Panc1 (cell line): ENCODE data around the gene GGT1. TPM values are rescaled to one million over a fixed set of nuclear protein-coding genes. Genes with fewer than 3 reads are reported as not detected.
"Not testable (repeated sequence)": the region's sequence is repeated elsewhere in the genome, so short reads cannot be mapped to it uniquely, and the experiment has no call there.

ENCODE experiments used
- ATAC-seq: fragments of 200-7000 bp; cut with Tn5 transposase; 2 replicates; pipeline ENCODE4 v1.9.1; 2020; ENCODE audit warnings: mild to moderate bottlenecking, moderate library complexity
- BruUV-seq: library from RNA; stranded (reverse); fragments of 400-500 nt; replicated peaks from 2 replicates; lab custom pipeline; 2021; lab: Mats Ljungman, UMichigan
- CTCF ChIA-PET: fragments of 300-600 bp; sonication (Branson Sonifier 250); formaldehyde crosslinking; loops from one replicate; lab custom pipeline; 2022; ENCODE audit warnings: antibody characterized with exemption; lab: Charles Lee
- POLR2A ChIA-PET: fragments of 300-600 bp; sonication (Branson Sonifier 250); formaldehyde crosslinking; loops from one replicate; lab custom pipeline; 2022; ENCODE audit warnings: antibody characterized with exemption; lab: Charles Lee
- DNase-seq: peaks from one replicate; pipeline ENCODE4 v3.0.0-alpha.2; 2010; ENCODE audit warnings: low read depth, low spot score
- H3K27ac ChIP-seq: 2 replicates; pipeline ENCODE4 v1.5.1; 2011; ENCODE audit warnings: mild to moderate bottlenecking, low read length, inconsistent platforms
- H3K27me3 ChIP-seq: fragments of 200-500 bp; sonication (Bioruptor generic); 2 replicates; pipeline ENCODE4 v1.6.0; 2014; ENCODE audit warnings: low read length, inconsistent platforms; ENCODE audit not compliant: control insufficient read depth, insufficient read depth
- H3K36me3 ChIP-seq: fragments of 200-500 bp; sonication (Bioruptor generic); 2 replicates; pipeline ENCODE4 v1.5.1; 2014; ENCODE audit warnings: inconsistent platforms, mild to moderate bottlenecking, low read length, moderate library complexity; ENCODE audit not compliant: control insufficient read depth, insufficient read depth
- H3K4me1 ChIP-seq: 2 replicates; pipeline ENCODE4 v1.5.1; 2011; ENCODE audit warnings: inconsistent platforms, mild to moderate bottlenecking, low read length, moderate library complexity; ENCODE audit not compliant: control insufficient read depth, insufficient read depth
- H3K4me3 ChIP-seq, 2 experiments: 2 replicates each; pipeline ENCODE4 v1.5.1; 2011 to 2012; ENCODE audit warnings: low read depth in 2 of 2, low read length in 2 of 2, mild to moderate bottlenecking in 2 of 2, inconsistent platforms in 1 of 2, moderate library complexity in 1 of 2
- H3K9me3 ChIP-seq: fragments of 200-500 bp; sonication (Bioruptor generic); 2 replicates; pipeline ENCODE4 v1.5.1; 2014; ENCODE audit warnings: low read depth, mild to moderate bottlenecking, inconsistent platforms, low read length, moderate library complexity; ENCODE audit not compliant: control insufficient read depth, insufficient read depth
- POLR2AphosphoS5 ChIP-seq: IDR thresholded peaks from 2 replicates; pipeline ENCODE4 v1.6.1; 2012; ENCODE audit warnings: mild to moderate bottlenecking, low read depth, low read length, moderate library complexity
- SIN3A ChIP-seq: IDR thresholded peaks from 2 replicates; pipeline ENCODE4 v1.6.1; 2012; ENCODE audit warnings: low read depth, mild to moderate bottlenecking, low read length, moderate library complexity, borderline replicate concordance; ENCODE audit not compliant: insufficient read depth
- TCF7L2 ChIP-seq: IDR thresholded peaks from 2 replicates; pipeline ENCODE4 v1.6.1; 2011; ENCODE audit warnings: mild to moderate bottlenecking, low read depth, low read length, inconsistent platforms
- in situ Hi-C: cut with HindIII; loops from 2 replicates; pipeline ENCODE4 v1.10.0; 2016; ENCODE audit warnings: low sequenced_read_pairs, low pct_unique_long_range_greater_than_20kb
- intact Hi-C: fragments of 100-400 bp; cut with micrococcal nuclease; formaldehyde crosslinking; loops from one replicate; pipeline ENCODE4 v1.10.0; 2022; ENCODE audit not compliant: unreplicated experiment
- total RNA-seq: library from RNA; stranded (reverse); gene quantifications from one replicate; pipeline ENCODE4 v1.2.1, GENCODE V29; 2021; ENCODE audit not compliant: unreplicated experiment
- TF ChIP-seq, protein P1 (sequence below): fragments of 450-650 bp; IDR thresholded peaks from 2 replicates; pipeline ENCODE4 v1.5.1; 2017; ENCODE audit warnings: mild to moderate bottlenecking
- TF ChIP-seq, protein P2 (sequence below), 2 experiments: IDR thresholded peaks; 2 replicates each; pipeline ENCODE4 v1.6.1; 2011 to 2012; ENCODE audit warnings: low read depth in 2 of 2, control low read depth in 1 of 2, low read length in 1 of 2, mild to moderate bottlenecking in 1 of 2, moderate library complexity in 1 of 2; ENCODE audit not compliant: insufficient read depth in 1 of 2

GGT1 gene
- total RNA-seq, 1 experiment from 2014 or later = 2.6 TPM

DNA sequence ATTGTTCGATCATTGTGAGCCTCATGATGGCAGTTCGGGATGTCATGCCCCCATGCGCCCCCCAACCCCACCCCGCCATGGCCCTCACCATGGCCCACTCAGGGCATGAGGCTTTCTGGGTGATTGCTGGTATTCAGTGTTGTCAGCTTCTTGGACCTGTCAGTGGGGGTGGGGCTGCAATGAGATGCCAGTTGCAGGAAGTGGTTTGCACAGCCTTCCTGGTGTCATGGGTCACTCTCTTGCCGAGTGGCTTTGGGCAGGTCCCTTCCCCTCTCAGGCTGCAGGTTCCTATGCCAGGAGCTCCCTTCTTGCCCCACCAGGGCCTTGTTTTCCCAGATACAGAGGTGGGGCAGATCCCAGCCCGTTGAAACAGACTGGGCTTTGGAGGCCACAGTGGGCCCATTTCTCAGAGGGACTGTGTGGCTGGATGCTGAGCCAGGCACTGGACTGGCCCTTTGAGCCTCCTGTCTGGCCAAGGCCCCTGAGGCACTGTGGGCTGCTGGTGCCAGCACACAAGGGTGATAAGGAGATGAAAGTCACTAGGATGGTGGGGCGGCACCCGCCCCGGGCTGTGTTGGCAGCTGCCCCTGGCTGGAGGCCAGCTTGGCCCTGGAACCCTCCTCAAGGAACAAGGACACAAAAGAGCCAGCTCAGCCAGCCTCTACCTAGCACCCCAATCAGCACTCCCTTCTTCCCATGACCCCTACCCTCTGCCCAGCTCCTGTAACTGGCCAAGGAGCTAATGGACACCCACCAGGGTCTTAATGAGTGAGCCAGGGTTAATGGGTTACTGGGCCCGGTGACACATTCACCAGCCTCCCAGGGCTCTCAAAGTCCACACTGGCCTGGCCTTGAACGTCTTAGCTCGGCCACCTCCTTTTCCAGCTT lies 1.5 kb upstream of the GGT1 start:
- TF ChIP-seq, protein P1, sequence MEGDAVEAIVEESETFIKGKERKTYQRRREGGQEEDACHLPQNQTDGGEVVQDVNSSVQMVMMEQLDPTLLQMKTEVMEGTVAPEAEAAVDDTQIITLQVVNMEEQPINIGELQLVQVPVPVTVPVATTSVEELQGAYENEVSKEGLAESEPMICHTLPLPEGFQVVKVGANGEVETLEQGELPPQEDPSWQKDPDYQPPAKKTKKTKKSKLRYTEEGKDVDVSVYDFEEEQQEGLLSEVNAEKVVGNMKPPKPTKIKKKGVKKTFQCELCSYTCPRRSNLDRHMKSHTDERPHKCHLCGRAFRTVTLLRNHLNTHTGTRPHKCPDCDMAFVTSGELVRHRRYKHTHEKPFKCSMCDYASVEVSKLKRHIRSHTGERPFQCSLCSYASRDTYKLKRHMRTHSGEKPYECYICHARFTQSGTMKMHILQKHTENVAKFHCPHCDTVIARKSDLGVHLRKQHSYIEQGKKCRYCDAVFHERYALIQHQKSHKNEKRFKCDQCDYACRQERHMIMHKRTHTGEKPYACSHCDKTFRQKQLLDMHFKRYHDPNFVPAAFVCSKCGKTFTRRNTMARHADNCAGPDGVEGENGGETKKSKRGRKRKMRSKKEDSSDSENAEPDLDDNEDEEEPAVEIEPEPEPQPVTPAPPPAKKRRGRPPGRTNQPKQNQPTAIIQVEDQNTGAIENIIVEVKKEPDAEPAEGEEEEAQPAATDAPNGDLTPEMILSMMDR = no peak
- TF ChIP-seq TCF7L2 (no peak), SIN3A (no peak), POLR2AphosphoS5 (no peak)
- TF ChIP-seq, protein P2, sequence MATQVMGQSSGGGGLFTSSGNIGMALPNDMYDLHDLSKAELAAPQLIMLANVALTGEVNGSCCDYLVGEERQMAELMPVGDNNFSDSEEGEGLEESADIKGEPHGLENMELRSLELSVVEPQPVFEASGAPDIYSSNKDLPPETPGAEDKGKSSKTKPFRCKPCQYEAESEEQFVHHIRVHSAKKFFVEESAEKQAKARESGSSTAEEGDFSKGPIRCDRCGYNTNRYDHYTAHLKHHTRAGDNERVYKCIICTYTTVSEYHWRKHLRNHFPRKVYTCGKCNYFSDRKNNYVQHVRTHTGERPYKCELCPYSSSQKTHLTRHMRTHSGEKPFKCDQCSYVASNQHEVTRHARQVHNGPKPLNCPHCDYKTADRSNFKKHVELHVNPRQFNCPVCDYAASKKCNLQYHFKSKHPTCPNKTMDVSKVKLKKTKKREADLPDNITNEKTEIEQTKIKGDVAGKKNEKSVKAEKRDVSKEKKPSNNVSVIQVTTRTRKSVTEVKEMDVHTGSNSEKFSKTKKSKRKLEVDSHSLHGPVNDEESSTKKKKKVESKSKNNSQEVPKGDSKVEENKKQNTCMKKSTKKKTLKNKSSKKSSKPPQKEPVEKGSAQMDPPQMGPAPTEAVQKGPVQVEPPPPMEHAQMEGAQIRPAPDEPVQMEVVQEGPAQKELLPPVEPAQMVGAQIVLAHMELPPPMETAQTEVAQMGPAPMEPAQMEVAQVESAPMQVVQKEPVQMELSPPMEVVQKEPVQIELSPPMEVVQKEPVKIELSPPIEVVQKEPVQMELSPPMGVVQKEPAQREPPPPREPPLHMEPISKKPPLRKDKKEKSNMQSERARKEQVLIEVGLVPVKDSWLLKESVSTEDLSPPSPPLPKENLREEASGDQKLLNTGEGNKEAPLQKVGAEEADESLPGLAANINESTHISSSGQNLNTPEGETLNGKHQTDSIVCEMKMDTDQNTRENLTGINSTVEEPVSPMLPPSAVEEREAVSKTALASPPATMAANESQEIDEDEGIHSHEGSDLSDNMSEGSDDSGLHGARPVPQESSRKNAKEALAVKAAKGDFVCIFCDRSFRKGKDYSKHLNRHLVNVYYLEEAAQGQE (IDR thresholded peaks at IDR 0.05; ENCODE audit: insufficient read depth in 1 of 2, low read depth in 2 of 2, low read length in 1 of 2) = no peak
- in situ Hi-C loops (no loop called here), intact Hi-C loops (no loop called here)
- DNase-seq = no peak
- Histone ChIP-seq H3K9me3 (no peaks in the 10 kb centered on the region), H3K36me3 (no peaks in the 10 kb centered on the region), H3K27me3 (no peaks in the 10 kb centered on the region), H3K4me3 (no peak overlapping the region), H3K27ac (no peak overlapping the region), H3K4me1 (no peaks in the 10 kb centered on the region)
- no peak for ATAC-seq
- no TSS peak for BruUV-seq
- POLR2A ChIA-PET = no interaction called here
- CTCF ChIA-PET = no interaction called here

DNA sequence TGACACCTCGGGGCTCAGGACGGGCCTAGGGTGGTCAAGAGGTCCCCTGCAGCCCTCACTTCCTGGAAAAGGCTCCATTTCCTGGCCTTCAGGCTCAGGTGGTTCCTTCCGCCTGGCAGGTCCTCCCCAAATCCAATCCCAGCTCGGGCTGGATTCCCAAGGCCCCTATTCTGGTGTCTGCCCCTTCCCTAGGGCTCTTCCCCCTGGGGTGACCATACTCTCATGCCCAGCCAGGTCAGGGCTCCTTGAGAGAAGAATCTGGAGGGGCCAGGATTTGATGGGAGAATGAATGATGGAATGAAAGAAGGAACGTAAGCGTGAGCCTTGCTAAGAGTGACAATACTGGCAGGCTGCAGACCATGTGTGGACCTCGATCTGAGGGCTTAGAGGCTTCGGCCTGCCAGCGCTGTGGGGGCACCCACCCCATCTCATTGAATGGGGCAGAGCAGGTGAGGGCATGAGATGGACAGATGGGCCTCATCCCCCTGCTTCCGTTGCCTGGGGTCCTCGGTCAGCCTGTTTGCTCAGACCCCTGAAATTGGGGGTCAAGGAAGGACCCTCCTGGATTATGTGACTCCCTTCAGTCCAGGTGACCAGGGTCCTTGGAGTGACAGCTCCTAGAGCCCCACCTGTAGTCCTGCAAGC lies 766 bp upstream of the GGT1 start:
- BruUV-seq, ATAC-seq, H3K4me1 ChIP-seq, CTCF ChIA-PET, H3K36me3 ChIP-seq, intact Hi-C loops, DNase-seq, H3K4me3 ChIP-seq, H3K27me3 ChIP-seq, in situ Hi-C loops, H3K9me3 ChIP-seq, H3K27ac ChIP-seq, POLR2A ChIA-PET: not testable (repeated sequence)

DNA sequence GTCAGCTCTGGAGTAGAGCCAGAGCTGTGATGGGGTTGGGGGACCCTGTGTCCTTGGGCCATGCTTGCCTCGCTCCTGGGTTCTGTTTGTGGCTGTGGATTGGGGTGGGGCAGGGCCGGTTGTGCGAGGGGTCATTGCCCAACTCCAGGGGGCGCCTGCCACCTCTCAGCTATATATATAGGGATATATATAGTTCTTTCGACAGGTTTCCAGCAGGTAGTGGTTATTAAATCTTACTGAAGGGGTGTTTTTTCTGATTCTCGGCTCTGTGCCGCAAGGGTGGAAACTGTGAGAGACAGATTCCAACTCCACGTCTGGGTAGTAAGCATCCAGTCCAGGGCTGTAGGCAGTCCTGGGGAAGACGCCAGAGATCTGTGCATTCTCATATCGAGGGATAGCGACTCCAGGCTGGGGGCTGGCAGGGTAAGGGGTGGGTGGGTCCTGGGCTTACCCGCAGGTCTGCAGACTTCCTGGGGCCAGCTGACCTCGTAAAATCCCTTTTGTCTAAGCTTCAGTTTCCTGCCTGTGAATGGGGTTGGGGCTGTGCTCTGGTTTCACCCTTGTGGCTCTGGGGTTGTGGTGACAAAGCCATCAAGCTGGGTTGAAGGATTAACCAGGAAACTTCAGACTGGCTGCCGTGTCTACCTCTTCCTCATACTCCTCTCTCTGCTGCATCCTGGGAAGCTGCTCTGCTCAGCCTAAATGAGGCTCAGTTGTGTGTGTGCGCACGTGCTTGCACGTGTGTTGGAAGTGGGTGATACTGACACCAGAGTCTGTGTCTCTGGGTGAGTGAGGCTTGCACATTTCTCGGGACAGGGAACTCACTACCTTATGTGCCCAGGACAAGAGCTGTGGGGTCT lies 1.0 kb downstream of the GGT1 start:
- peak overlapping the region in 1 of 2 experiments; percentile 23; a peak in 1 of 4 replicates for H3K4me3 ChIP-seq
- POLR2A ChIA-PET, H3K27ac ChIP-seq, H3K9me3 ChIP-seq, BruUV-seq, CTCF ChIA-PET, intact Hi-C loops, DNase-seq, H3K27me3 ChIP-seq, in situ Hi-C loops, H3K4me1 ChIP-seq, H3K36me3 ChIP-seq: not testable (repeated sequence)
- peak; percentile 78 for ATAC-seq

DNA sequence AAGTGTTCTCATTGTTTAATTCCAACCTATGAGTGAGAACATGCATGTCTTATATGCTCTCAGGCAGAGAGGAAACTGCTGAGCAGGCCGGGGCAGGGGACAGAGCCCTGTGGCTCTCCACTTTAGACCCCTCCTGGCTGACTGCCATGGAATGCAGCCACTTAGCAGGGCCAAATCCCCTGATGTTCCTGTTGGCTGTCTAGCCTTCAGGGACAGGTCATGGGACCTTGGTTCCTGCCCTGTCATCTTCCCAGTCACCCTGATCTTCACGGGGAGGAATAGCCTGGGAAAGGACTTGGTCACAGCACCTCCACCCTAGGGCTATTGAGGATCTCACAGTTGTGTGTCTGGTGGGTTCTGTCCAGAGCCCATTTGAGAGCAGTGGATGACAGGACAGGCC lies 3.3 kb downstream of the GGT1 start:
- H3K9me3 ChIP-seq, POLR2A ChIA-PET, H3K27me3 ChIP-seq, in situ Hi-C loops, DNase-seq, ATAC-seq, H3K36me3 ChIP-seq, BruUV-seq, H3K4me3 ChIP-seq, CTCF ChIA-PET, H3K27ac ChIP-seq, intact Hi-C loops, H3K4me1 ChIP-seq: not testable (repeated sequence)
